HG03575 (cell line): ENCODE data around the gene OR51V1.

ENCODE experiments used
- ATAC-seq: cut with Tn5 transposase; IDR thresholded peaks from one replicate; pipeline ENCODE4 v1.9.1; 2021; ENCODE audit not compliant: unreplicated experiment, insufficient number of reproducible peaks, low FRiP score; ENCODE audit errors: extremely low read depth

Gene OR51V1

DNA sequence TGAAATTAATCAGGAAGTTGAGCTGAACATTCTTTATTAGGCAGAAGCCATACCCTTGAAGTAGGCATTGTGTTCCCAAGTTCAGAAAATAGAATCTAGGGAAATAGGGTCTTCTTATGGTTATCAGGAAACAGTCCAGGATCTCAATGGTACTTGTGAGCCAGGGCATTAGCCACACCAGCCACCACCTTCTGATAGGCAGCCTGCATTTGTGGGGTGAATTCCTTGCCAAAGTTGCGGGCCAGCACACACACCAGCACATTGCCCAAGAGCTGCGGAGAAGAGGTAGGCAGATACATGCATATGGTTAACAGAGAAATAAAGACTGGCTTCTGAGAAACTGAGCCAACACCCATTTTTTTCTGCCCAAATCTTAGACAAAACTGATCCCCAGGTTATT is 32.3 kb upstream of the OR51V1 start:
- no peak for ATAC-seq

DNA sequence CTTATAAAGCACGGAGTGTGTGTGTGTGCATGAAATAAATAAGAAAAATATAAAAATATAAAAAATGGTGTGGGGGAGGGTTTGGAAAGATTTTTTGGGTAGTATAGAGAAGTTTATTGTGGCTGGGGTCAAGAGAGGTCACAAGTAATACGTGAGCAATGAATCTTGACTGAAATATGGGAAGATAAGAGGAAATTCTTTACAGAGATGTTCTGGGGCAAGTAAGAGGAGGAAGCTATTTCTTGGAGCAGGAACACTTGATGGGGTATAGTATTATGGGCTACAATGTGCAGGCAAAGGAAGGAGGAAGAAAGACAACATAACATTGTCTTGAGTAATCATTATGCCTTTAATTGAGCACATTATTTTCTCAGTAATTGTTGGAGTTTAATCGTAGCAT is 31.7 kb upstream of the OR51V1 start:
- no peak for ATAC-seq

- ATAC-seq, result no peak
Measured at GRCh38 chr11:5231111-5231510, 30.6 kb upstream of the OR51V1 start.

- ATAC-seq, result no peak
Measured at GRCh38 chr11:5230266-5230665, 29.8 kb upstream of the OR51V1 start.

DNA sequence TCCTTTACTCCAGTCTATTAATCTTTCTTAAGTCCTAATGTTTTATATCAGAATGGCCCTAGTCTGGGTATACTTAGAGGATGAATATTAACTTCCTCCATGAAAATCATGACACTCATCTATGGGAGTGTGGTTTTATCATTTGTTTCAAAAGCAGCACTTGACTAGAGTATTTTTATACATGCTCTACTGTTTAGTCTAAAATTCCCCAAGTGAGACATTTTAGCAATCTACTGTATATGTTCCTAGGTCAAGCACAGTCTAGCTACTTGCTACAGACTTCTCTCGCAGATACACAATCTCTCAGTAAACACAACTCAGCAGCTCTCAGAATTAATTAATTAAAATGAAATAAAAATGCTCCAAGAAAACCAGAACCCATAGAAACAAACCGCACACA is 29.3 kb upstream of the OR51V1 start:
- ATAC-seq, result no peak

DNA sequence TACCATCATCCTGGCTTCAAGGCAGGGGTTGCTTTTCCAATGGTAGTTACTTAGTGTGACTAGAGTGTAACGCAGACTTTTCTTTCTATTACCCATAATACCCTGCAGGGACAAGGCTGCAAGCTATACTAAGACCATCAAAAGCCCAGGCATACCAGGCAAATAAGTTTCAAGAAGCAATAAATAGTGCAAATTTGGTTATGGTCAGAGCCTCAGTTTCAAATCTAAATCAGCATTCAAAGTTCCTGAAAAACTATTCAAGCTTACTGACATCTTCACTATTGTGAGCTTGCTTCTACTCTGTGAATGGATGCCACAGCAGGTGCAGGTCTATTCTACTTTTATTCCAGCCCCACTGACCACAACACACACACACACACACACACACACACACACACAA is 28.9 kb upstream of the OR51V1 start:
- ATAC-seq, result no peak

GRCh38 chr11:5228124-5228523 is 27.6 kb upstream of the OR51V1 start:
- no peak for ATAC-seq

DNA sequence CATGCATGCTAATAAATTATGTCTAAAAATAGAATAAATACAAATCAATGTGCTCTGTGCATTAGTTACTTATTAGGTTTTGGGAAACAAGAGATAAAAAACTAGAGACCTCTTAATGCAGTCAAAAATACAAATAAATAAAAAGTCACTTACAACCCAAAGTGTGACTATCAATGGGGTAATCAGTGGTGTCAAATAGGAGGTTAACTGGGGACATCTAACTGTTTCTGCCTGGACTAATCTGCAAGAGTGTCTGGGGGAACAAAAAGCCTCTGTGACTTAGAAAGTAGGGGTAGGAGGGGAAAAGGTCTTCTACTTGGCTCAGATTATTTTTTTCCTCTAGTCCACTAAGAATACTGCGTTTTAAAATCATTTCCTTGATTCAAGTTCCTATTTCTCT is 27.2 kb upstream of the OR51V1 start:
- ATAC-seq, result no peak

DNA sequence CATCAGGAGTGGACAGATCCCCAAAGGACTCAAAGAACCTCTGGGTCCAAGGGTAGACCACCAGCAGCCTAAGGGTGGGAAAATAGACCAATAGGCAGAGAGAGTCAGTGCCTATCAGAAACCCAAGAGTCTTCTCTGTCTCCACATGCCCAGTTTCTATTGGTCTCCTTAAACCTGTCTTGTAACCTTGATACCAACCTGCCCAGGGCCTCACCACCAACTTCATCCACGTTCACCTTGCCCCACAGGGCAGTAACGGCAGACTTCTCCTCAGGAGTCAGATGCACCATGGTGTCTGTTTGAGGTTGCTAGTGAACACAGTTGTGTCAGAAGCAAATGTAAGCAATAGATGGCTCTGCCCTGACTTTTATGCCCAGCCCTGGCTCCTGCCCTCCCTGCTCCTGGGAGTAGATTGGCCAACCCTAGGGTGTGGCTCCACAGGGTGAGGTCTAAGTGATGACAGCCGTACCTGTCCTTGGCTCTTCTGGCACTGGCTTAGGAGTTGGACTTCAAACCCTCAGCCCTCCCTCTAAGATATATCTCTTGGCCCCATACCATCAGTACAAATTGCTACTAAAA is 26.3 kb upstream of the OR51V1 start, which contains the start of gene HBB:
Gene HBB, minus strand, starts transcription at position 340 of the 579 bp plus-strand sequence. Its CDS starts 50 bp downstream, at position 290.
- ATAC-seq, result no peak

DNA sequence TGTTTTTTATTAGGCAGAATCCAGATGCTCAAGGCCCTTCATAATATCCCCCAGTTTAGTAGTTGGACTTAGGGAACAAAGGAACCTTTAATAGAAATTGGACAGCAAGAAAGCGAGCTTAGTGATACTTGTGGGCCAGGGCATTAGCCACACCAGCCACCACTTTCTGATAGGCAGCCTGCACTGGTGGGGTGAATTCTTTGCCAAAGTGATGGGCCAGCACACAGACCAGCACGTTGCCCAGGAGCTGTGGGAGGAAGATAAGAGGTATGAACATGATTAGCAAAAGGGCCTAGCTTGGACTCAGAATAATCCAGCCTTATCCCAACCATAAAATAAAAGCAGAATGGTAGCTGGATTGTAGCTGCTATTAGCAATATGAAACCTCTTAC is 25.0 kb upstream of the OR51V1 start:
- ATAC-seq, result no peak

- ATAC-seq, result no peak
Measured at GRCh38 chr11:5224538-5225479, 24.3 kb upstream of the OR51V1 start.

- ATAC-seq, result no peak
Measured at GRCh38 chr11:5223686-5224085, 23.2 kb upstream of the OR51V1 start.

DNA sequence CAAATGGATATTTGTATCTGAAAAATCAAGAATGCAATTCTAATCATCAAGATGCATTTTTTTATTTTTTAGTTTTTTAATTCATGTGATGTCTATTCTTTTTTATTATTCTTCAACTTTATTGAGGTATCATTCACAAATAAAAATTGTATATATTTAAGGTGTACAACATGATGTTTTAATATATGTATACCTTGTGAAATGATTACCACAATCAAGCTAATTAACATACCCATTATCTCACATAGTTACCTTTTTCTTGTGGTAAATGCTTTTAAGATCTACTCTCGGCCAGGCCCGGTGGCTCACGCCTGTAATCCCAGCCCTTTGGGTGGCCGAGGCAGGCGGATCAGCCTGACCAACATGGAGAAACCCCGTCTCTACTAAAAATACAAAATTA is 22.7 kb upstream of the OR51V1 start:
- no peak for ATAC-seq

- ATAC-seq, result no peak
Measured at GRCh38 chr11:5210376-5210885, 9.9 kb upstream of the OR51V1 start.

GRCh38 chr11:5204787-5205186 is 4.3 kb upstream of the OR51V1 start:
- no peak for ATAC-seq

DNA sequence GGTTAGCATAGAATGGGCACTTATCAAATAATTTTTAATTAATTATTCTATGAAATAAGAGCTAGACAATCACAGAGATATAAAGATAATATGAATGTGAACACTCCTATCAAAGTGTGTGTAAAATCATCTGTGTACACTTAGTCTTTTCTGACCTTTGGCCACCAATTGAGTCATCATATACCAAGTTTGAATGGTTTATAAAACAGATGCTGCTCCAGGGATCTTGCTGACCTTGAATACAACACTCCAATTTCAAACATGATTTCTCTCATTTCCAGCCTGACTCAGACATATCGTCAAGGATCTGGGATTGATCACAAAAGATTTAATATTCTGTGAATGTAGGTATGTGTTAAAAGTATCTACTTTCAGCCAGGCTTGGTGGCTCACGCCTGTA is 2.9 kb upstream of the OR51V1 start:
- no peak for ATAC-seq

DNA sequence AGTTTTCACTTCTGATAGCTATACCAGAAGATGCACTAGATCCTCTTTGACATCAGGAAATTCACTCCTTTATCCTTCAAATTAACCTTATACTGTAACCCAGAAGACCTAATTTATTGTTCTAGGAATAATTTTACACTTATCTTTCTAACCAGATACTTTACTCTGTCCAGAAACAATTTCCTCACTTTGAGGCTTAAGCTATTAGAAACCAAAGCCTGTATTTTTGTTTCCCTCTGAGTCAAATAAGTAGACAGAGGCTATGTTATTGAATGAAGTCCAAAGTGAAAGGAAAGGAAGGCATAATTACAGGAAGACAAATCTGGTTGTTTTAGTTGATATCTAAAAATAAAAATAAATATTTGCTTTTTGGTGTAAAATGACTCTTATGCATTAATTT is 2.2 kb downstream of the OR51V1 start:
- ATAC-seq, result no peak

DNA sequence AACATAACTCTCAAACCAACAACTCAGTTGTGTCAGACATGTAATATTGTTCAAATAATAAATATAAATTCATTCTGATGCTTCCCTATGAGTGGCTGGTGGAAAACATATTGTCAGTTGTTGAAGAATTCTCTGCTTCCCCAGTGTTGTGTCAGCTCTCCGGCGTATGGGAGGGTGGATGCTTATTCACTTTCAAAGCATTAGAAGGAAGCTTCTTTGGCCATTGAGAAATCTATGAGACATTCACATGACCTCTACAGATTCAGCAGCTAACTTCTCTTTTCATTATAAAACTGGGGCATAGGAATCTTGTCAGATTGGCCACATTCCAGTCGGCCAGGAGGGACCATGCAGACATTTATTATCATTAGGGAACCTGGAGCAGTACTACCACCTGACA is 2.9 kb downstream of the OR51V1 start:
- ATAC-seq, result no peak

- no peak for ATAC-seq
Measured at GRCh38 chr11:5196731-5197130, 3.8 kb downstream of the OR51V1 start.

DNA sequence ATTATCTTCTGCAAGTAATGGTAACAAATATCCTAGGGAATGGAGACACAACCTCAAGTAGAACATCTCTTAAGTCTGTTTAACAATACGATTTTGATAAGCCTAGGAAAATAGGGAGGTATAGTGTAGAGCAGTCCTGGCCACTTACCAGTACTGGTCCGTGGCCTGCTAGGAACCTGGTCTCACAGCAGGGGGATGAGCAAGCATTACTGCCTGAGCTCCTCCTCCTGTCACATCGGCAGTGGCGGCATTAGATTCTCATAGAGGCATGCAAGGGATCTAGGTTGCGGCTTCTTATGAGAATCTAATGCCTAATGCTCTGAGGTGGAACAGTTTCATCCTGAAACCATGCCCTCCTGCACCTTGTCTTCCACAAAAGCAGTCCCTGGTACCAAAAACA is 4.4 kb downstream of the OR51V1 start:
- no peak for ATAC-seq
